Omental fat pad (tissue), 4 donors: ENCODE measurements around the gene C9orf153. TPM values are rescaled to one million over a fixed set of nuclear protein-coding genes. Genes with fewer than 3 reads are reported as not detected.

Experiments
- ATAC-seq: fragments of 150-250 bp; one replicate; pipeline ENCODE4 v1.9.1; 2016; ENCODE audit warnings: mild to moderate bottlenecking, moderate library complexity; ENCODE audit not compliant: low FRiP score
- DNase-seq: peaks from one replicate; pipeline ENCODE4 v3.0.0-alpha.2; 2019; ENCODE audit warnings: low spot score
- CTCF ChIP-seq, 3 donors: fragments of 450-650 bp; IDR thresholded peaks; one replicate each; pipeline ENCODE4 v1.5.1; 2016 to 2017; ENCODE audit warnings: antibody characterized with exemption in 3 of 3, mild to moderate bottlenecking in 3 of 3, moderate library complexity in 2 of 3
- total RNA-seq, 4 donors: library from RNA; depleted of rRNA; stranded (reverse); fragments of >200 nt; gene quantifications; one replicate each; pipeline ENCODE4 v1.1.0, GENCODE V29; 2016

C9orf153 gene
- total RNA-seq, 4 donors from 2014 or later = 0.38 to 2.8 (median 0.83) TPM

DNA sequence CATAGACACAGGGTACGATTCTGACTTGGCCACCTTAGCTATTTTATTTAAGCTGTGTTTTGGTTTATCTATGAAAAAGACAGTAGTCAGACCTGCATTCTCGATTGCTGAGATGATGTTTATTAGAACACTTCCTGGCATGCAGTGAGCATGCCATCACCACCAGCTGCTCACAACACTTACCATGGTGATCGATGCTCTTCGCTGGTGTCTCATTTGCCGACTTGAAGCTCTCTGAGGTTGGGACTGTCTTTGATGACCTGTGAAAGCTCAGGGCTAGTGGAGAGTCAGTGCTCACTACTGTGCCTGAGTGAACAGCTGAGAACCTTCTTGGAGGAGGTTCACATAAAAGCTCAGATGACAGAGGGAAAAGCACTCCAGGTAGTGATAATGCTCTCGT lies 4.4 kb upstream of the C9orf153 start:
- ATAC-seq = no peak
- no peak for DNase-seq
- no peak for TF ChIP-seq CTCF (IDR thresholded peaks at IDR 0.05)

GRCh38 chr9:86262492-86262891 lies 3.0 kb upstream of the C9orf153 start:
- no peak for ATAC-seq
- DNase-seq = no peak
- TF ChIP-seq CTCF (IDR thresholded peaks at IDR 0.05) = no peak

- no peak for ATAC-seq
- TF ChIP-seq CTCF (IDR thresholded peaks at IDR 0.05) = no peak
- no peak for DNase-seq
Observed at GRCh38 chr9:86257391-86257790, 2.1 kb downstream of the C9orf153 start.

DNA sequence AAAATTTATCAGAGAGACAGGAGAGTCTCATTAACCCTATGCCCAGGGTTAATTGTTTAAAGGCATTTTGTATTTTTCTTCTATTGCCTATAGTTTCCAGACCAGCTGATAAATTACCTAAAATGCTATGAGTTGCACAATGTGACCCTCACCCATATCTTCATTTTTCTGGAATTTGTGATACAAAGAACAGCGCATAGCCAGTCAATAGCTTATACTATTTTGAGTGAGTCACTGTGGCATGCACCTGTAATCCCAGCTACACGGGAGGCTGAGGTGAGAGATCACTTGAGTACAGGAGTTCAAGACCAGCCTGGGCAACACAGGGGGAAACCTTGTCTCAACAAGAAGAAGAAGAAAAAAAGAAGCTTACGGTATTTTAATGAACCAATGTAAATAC lies 2.8 kb downstream of the C9orf153 start:
- TF ChIP-seq CTCF (IDR thresholded peaks at IDR 0.05) = no peak
- DNase-seq (no peak), ATAC-seq (no peak)

DNA sequence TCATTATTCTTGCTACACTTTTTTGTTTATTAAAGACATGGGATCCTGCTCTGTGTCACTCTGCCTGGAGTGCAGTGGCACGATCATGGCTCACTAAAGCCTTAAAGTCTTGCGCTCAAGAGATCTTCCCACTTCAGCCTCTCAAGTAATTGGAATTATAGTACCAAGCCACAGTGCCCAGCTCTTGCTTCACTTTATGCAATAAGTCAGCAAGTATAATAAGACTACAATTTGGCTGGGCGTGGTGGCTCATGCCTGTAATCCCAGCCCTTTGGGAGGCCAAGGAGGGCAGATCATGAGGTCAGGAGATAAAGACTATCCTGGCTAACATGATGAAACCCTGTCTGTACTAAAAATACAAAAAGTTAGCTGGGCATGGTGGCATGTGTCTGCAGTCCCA lies 5.9 kb downstream of the C9orf153 start:
- DNase-seq (no peak), ATAC-seq (no peak)
- TF ChIP-seq CTCF (IDR thresholded peaks at IDR 0.05) = no peak

DNA sequence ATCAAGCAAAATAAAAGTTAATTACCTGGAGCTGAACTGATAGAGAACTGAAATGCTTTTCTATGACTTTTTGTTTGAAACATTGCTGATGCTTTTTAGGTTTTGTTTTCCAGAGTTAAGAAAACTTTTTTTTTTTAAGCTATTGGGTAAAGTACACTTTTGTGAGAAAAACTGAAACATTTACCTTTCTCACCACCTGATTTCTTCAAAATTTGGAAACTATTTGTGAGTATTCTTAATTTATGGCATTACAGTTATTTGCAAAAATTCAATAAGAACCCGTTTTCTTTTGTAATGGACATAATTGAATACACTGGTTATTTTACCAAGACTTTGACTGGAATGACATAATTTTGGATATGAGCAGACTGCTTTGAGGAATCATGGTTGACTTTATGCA lies 6.6 kb downstream of the C9orf153 start:
- ATAC-seq = no peak
- TF ChIP-seq CTCF (IDR thresholded peaks at IDR 0.05) = no peak
- DNase-seq = no peak

DNA sequence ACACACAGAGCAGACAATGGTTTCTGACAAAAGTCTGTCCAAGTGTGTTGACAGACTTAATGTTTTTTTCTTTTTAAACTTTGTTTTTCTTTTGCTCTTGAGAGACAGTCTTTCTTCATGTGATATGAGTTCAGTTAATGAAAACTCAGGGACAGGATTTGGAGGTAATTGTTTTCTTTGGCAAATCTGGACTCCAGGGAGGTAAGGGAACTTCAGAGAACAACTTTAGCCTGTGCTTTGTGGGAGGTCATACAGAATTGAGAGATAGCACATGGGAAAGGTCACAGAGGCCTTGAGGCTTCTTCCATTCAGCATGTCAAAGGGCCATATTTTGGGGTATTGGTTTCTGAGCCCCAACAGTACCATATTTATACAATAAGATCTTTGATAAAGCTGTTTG lies 9.3 kb downstream of the C9orf153 start:
- ATAC-seq (no peak), DNase-seq (no peak)

More for the DNA sequence above, 9.3 kb downstream of the C9orf153 start:
- TF ChIP-seq CTCF (IDR thresholded peaks at IDR 0.05) = no peak
